Activated CD4-positive, alpha-beta memory T cell treated with anti-CD3 and anti-CD28 coated beads, Interleukin-2, amount 10 ng/mL, durations not matched to agents 7 days and 5 days (primary cell): ENCODE data around the gene INPP5A. TPM values are rescaled to one million over a fixed set of nuclear protein-coding genes. Genes with fewer than 3 reads are reported as not detected.
"Not testable (repeated sequence)": the region's sequence is repeated elsewhere in the genome, so short reads cannot be mapped to it uniquely, and the experiment has no call there.

ENCODE experiments used
- CTCF ChIA-PET: fragments of 350-600 bp; sonication (Branson Sonifier 250); formaldehyde crosslinking; loops from one replicate; lab custom pipeline; 2021; ENCODE audit warnings: antibody characterized with exemption, inconsistent platforms; lab: Charles Lee
- POLR2A ChIA-PET: fragments of 350-600 bp; sonication (Branson Sonifier 250); formaldehyde crosslinking; loops from one replicate; lab custom pipeline; 2021; ENCODE audit warnings: antibody characterized with exemption; lab: Charles Lee
- DNase-seq: peaks from one replicate; pipeline ENCODE4 v3.0.0-alpha.2; 2020
- H3K27ac Mint-ChIP-seq: one replicate; pipeline ENCODE4 v1.8.0; 2021; ENCODE audit warnings: mild to moderate bottlenecking, mixed read lengths
- H3K27me3 Mint-ChIP-seq: one replicate; pipeline ENCODE4 v1.8.0; 2021; ENCODE audit warnings: mixed read lengths
- H3K36me3 Mint-ChIP-seq: one replicate; pipeline ENCODE4 v1.8.0; 2021; ENCODE audit warnings: low read depth, mixed read lengths
- H3K4me1 Mint-ChIP-seq: one replicate; pipeline ENCODE4 v1.8.0; 2021; ENCODE audit warnings: mixed read lengths
- H3K4me3 Mint-ChIP-seq: one replicate; pipeline ENCODE4 v1.8.0; 2021; ENCODE audit warnings: mild to moderate bottlenecking, mixed read lengths
- H3K9me3 Mint-ChIP-seq: one replicate; pipeline ENCODE4 v1.8.0; 2021; ENCODE audit warnings: mixed read lengths
- total RNA-seq, 2 experiments: library from RNA; stranded (reverse); gene quantifications; one replicate each; pipeline ENCODE4 v1.2.3, GENCODE V29; 2021

Gene INPP5A
- total RNA-seq: 1 to 10 TPM; 9.3 to 9.5 TPM

GRCh38 chr10:132537684-132538001 is at the start of gene INPP5A:
Gene INPP5A (plus strand): TSS chr10:132537787. CDS start chr10:132538097, 310 bp downstream.
- H3K4me1 Mint-ChIP-seq: peaks cover 41% of the 10 kb centered on the region
- peak within 1 kb of the TSS; percentile 81 for H3K27ac Mint-ChIP-seq
- H3K27me3 Mint-ChIP-seq: peaks cover 16% of the 10 kb centered on the region
- peak within 1 kb of the TSS; percentile 82 for H3K4me3 Mint-ChIP-seq
- POLR2A ChIA-PET: no interaction called here
- CTCF ChIA-PET: no interaction called here
- no peaks in the 10 kb centered on the region for H3K9me3 Mint-ChIP-seq
- H3K36me3 Mint-ChIP-seq: peaks cover 2% of the 10 kb centered on the region
- DNase-seq: no peak

GRCh38 chr10:132488231-132488821 is 49.3 kb upstream of the INPP5A start:
- ChIA-PET CTCF (no interaction called here), POLR2A (no interaction called here)
- no peaks in the 10 kb centered on the region for H3K36me3 Mint-ChIP-seq
- no peak overlapping the region for H3K27ac Mint-ChIP-seq
- H3K27me3 Mint-ChIP-seq: no peaks in the 10 kb centered on the region
- no peak for DNase-seq
- no peak overlapping the region for H3K4me3 Mint-ChIP-seq
- H3K9me3 Mint-ChIP-seq: peaks cover 4% of the 10 kb centered on the region
- no peaks in the 10 kb centered on the region for H3K4me1 Mint-ChIP-seq

- Mint-ChIP-seq H3K27me3 (no peaks in the 10 kb centered on the region), H3K4me1 (no peaks in the 10 kb centered on the region), H3K27ac (no peak overlapping the region), H3K9me3 (peaks cover 4% of the 10 kb centered on the region), H3K36me3 (no peaks in the 10 kb centered on the region), H3K4me3 (no peak overlapping the region)
- CTCF ChIA-PET: no interaction called here
- POLR2A ChIA-PET: no interaction called here
- no peak for DNase-seq
Measured at GRCh38 chr10:132489053-132489703, 48.4 kb upstream of the INPP5A start.

GRCh38 chr10:132489704-132490534 is 47.7 kb upstream of the INPP5A start:
- H3K27me3 Mint-ChIP-seq: no peaks in the 10 kb centered on the region
- H3K4me3 Mint-ChIP-seq: no peak overlapping the region
- no peak overlapping the region for H3K27ac Mint-ChIP-seq
- POLR2A ChIA-PET: no interaction called here
- H3K4me1 Mint-ChIP-seq: no peaks in the 10 kb centered on the region
- CTCF ChIA-PET: no interaction called here
- no peaks in the 10 kb centered on the region for H3K36me3 Mint-ChIP-seq
- peaks cover 4% of the 10 kb centered on the region for H3K9me3 Mint-ChIP-seq
- DNase-seq: no peak

- CTCF ChIA-PET, H3K9me3 Mint-ChIP-seq, H3K36me3 Mint-ChIP-seq, POLR2A ChIA-PET, H3K27ac Mint-ChIP-seq, H3K4me3 Mint-ChIP-seq, H3K4me1 Mint-ChIP-seq, H3K27me3 Mint-ChIP-seq, DNase-seq: not testable (repeated sequence)
Measured at GRCh38 chr10:132491534-132491933, 46.1 kb upstream of the INPP5A start.

GRCh38 chr10:132492323-132493025 is 45.1 kb upstream of the INPP5A start:
- no peaks in the 10 kb centered on the region for H3K36me3 Mint-ChIP-seq
- no peaks in the 10 kb centered on the region for H3K4me1 Mint-ChIP-seq
- H3K27ac Mint-ChIP-seq: no peak overlapping the region
- no peak for DNase-seq
- no peak overlapping the region for H3K4me3 Mint-ChIP-seq
- CTCF ChIA-PET: no interaction called here
- POLR2A ChIA-PET: no interaction called here
- H3K27me3 Mint-ChIP-seq: peaks cover 4% of the 10 kb centered on the region
- peaks cover 4% of the 10 kb centered on the region for H3K9me3 Mint-ChIP-seq

GRCh38 chr10:132493246-132493755 is 44.3 kb upstream of the INPP5A start:
- H3K36me3 Mint-ChIP-seq: no peaks in the 10 kb centered on the region
- H3K27me3 Mint-ChIP-seq: peaks cover 4% of the 10 kb centered on the region
- no peaks in the 10 kb centered on the region for H3K4me1 Mint-ChIP-seq
- no peak overlapping the region for H3K27ac Mint-ChIP-seq
- ChIA-PET POLR2A (no interaction called here), CTCF (no interaction called here)
- H3K9me3 Mint-ChIP-seq: peaks cover 4% of the 10 kb centered on the region
- no peak for DNase-seq
- H3K4me3 Mint-ChIP-seq: no peak overlapping the region

- ChIA-PET CTCF (no interaction called here), POLR2A (no interaction called here)
- peaks cover 6% of the 10 kb centered on the region for H3K27me3 Mint-ChIP-seq
- H3K27ac Mint-ChIP-seq: no peak overlapping the region
- H3K9me3 Mint-ChIP-seq: peaks cover 4% of the 10 kb centered on the region
- no peaks in the 10 kb centered on the region for H3K36me3 Mint-ChIP-seq
- no peak overlapping the region for H3K4me3 Mint-ChIP-seq
- no peak for DNase-seq
- H3K4me1 Mint-ChIP-seq: no peaks in the 10 kb centered on the region
Measured at GRCh38 chr10:132493756-132494290, 43.8 kb upstream of the INPP5A start.

GRCh38 chr10:132494866-132495630 is 42.5 kb upstream of the INPP5A start:
- Mint-ChIP-seq H3K27ac (no peak overlapping the region), H3K4me1 (no peaks in the 10 kb centered on the region), H3K27me3 (peaks cover 6% of the 10 kb centered on the region), H3K9me3 (peaks cover 4% of the 10 kb centered on the region), H3K36me3 (no peaks in the 10 kb centered on the region), H3K4me3 (no peak overlapping the region)
- CTCF ChIA-PET: no interaction called here
- POLR2A ChIA-PET: no interaction called here
- no peak for DNase-seq

- no peaks in the 10 kb centered on the region for H3K9me3 Mint-ChIP-seq
- ChIA-PET POLR2A (no interaction called here), CTCF (no interaction called here)
- no peak overlapping the region for H3K4me3 Mint-ChIP-seq
- DNase-seq: no peak
- H3K36me3 Mint-ChIP-seq: no peaks in the 10 kb centered on the region
- H3K4me1 Mint-ChIP-seq: no peaks in the 10 kb centered on the region
- H3K27me3 Mint-ChIP-seq: peaks cover 11% of the 10 kb centered on the region
- no peak overlapping the region for H3K27ac Mint-ChIP-seq
Measured at GRCh38 chr10:132496360-132497062, 41.1 kb upstream of the INPP5A start.

- Mint-ChIP-seq H3K9me3 (no peaks in the 10 kb centered on the region), H3K4me3 (no peak overlapping the region), H3K36me3 (no peaks in the 10 kb centered on the region), H3K27ac (no peak overlapping the region), H3K4me1 (no peaks in the 10 kb centered on the region), H3K27me3 (peaks cover 11% of the 10 kb centered on the region)
- DNase-seq: no peak
- ChIA-PET CTCF (no interaction called here), POLR2A (no interaction called here)
Measured at GRCh38 chr10:132497063-132497680, 40.4 kb upstream of the INPP5A start.
